ENCODE data around the gene ROCK2.

- TF ChIP-seq EP300 (IDR thresholded peaks at IDR 0.05): no peak
- TF ChIP-seq, protein P1, sequence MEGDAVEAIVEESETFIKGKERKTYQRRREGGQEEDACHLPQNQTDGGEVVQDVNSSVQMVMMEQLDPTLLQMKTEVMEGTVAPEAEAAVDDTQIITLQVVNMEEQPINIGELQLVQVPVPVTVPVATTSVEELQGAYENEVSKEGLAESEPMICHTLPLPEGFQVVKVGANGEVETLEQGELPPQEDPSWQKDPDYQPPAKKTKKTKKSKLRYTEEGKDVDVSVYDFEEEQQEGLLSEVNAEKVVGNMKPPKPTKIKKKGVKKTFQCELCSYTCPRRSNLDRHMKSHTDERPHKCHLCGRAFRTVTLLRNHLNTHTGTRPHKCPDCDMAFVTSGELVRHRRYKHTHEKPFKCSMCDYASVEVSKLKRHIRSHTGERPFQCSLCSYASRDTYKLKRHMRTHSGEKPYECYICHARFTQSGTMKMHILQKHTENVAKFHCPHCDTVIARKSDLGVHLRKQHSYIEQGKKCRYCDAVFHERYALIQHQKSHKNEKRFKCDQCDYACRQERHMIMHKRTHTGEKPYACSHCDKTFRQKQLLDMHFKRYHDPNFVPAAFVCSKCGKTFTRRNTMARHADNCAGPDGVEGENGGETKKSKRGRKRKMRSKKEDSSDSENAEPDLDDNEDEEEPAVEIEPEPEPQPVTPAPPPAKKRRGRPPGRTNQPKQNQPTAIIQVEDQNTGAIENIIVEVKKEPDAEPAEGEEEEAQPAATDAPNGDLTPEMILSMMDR (IDR thresholded peaks at IDR 0.05): no peak
- TF ChIP-seq POLR2AphosphoS5 (IDR thresholded peaks at IDR 0.05): no peak
- TF ChIP-seq POLR2A (IDR thresholded peaks at IDR 0.05): no peak
These were observed 26.1 kb upstream of the ROCK2 start for GRCh38 chr2:11370377-11371091.
